ENCODE results near the gene LLGL1.
"Not testable (repeated sequence)": the region's sequence is repeated elsewhere in the genome, so short reads cannot be mapped to it uniquely, and the experiment has no call there.

The LLGL1 gene

DNA sequence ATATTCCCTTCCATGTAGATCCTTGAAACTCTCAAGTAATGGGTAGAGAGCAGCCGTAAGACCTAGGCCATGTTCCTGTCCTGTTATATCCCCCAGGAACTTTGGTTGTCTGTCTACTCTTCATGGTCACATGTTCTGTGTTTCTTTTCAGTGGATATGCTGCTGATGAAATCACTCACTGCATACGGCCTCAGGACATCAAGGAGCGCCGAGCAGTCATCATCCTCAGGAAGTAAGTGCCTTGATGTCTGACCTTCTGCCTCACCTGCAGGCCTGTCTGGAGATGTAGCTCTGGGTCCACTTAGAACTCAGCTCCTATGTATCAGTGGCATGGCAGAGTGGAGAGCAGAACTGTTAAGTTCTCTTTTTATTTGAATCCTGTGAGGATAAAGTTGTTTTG is 30.6 kb upstream of the LLGL1 start:
- DNase-seq: no peak

DNA sequence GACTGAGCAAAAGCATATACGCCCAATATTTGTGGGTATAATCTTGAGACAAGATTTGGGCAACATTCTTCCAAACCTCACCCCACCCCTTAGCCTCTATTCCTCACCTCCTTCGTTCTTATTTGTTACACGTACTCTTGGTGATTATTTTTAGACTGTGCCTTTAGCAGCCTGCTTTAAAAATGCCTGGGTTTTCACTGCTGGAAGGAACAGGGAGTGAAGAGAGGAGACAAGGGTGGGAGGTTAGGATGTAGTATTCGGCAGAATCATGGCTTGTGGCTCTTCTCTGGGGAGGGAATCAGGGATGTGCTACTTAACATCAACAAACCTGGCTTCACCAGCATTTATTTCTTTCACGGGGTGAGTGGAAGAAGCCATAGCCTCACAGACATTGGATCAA is 30.2 kb upstream of the LLGL1 start:
- DNase-seq: no peak

DNA sequence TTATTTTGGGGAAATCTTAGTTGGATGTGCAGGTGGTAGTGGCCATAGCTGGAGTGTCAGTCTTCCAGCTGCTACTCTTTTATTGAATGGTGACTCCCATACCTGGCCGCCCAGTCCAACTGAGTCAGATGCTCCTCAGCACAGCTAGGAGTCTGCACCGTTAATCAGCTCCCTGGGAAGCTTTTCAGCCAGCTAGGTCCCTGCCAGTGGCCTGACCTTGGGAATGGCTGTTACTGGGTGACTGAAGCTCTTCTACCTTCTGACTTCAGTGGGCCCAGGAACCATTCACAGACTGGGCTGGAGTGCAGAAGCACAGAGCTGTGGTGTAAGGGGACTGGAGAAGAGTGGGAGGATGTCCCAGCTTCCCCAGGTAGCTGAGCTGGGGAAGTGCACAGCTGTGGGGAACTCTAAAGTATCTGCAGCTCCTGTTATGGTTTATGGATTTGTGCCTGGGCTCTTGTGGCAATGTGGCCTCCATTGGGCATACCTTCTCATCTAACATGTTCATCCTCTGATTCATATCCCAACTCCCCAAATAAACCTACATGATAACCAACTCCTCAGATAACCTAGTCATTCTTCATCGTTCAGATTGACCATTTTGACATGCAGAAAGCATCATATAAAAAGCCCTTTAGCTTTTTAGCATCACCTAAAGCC is 27.8 kb upstream of the LLGL1 start:
- no peak for DNase-seq

DNA sequence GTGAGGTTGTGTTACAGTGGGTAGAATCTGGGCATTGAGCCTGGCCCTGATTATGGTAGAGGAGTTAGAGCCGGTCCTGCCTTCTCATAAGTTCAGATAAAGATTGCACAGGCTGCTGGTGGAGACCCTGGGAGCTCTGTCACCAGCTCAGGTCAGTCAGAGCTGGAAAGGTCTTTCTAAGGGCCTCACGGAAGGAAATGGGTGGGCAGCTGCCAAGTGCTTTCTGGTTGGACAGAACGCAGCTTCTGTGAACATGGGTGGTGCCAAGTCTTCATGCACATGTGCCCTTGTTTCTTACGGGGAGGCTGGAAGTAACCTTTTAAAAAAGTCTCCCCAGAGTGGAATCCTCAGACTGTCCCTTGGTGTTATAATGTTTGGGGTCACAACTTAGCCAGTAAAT is 26.9 kb upstream of the LLGL1 start:
- DNase-seq: no peak

DNA sequence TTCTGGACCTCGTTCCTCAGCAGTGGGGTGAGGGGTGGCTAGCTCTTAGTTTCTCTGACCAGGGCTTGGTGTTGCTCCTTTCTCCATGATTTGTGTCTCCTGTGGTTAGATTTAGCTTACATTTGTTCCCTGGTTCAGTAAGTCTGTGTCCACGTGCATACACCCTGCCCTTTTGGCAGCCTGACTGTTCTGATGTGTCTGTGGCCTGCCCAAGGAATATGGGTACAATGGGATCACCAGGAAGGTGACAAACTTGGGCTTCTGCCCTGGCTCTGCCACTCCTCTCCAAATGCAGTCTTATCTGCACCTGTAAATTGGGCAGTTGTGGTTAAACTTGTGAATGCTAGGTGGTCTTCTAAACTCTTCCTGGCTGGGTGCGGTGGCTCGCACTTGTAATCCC is 24.3 kb upstream of the LLGL1 start:
- DNase-seq: no peak

DNA sequence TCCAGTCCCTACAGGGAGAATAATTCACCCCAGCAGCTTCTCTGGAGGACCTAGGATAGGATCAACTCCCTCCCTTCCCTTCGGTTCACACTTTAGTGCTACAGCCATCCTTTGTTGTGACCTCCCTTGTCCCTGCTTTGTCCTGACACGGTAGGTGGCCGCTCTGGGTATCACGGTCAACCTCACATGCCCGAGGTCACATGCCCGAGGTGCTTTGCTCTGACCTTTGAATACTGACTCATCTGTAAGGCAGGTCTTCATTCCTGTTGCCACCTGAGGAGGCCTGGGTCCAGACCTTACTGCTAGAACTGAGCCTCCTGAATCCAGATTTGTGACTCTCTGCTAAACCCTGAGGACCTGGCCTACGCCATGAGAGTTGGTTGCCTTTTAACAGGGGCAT is 22.1 kb upstream of the LLGL1 start:
- DNase-seq: no peak

DNA sequence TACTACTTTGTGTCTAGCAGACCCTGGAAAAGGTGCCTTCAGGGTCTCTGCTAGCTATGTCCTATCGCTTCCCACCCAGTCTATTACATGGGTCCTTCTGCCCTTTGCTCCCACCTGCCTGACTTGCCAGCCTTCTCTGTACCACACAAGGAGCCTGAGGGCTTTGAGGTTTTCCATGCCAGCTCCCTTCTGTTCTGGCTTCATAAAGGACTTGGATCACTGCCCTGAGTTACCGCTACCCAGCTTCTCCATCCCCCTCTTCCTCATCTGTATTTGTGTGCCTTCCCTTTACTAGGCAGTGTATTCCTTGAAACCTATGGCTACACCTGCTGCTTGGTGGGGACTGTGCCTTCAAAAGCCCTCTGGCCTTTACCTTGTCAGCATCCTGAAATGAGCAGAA is 19.6 kb upstream of the LLGL1 start:
- DNase-seq: no peak

DNA sequence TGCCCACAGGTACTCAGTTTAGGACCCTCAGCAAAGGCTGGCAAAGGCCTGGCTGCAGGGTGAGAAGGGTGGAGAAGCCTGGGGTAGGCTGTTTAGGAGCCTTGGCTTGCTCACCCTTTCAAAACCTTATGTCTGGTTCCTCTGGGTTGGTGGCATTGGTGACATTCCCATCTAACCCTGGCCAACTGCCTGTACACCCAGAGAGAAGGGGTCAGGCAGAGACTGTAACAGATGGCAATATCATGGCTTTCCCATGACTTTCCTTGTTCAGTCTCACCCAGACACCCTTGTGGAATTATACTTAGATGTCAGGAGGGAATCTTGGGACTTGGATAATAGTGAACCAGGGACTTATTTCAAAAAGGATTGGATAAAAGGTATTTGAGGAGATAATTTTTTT is 18.5 kb upstream of the LLGL1 start:
- no peak for DNase-seq

DNA sequence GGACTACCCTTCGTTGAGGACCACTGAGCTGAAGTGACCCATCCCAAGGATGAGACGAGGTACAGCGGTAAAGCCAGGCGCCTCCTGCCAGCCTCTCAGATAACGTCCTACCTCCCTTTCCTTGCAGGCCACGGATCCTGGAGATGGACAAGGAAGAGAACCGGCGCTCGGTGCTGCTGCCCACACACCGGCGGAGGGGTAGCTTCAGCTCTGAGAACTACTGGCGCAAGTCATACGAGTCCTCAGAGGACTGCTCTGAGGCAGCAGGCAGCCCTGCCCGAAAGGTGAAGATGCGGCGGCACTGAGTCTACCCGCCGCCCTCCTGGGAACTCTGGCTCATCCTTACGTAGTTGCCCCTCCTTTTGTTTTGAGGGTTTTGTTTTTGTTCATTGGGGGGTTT is 17.3 kb upstream of the LLGL1 start:
- no peak for DNase-seq

DNA sequence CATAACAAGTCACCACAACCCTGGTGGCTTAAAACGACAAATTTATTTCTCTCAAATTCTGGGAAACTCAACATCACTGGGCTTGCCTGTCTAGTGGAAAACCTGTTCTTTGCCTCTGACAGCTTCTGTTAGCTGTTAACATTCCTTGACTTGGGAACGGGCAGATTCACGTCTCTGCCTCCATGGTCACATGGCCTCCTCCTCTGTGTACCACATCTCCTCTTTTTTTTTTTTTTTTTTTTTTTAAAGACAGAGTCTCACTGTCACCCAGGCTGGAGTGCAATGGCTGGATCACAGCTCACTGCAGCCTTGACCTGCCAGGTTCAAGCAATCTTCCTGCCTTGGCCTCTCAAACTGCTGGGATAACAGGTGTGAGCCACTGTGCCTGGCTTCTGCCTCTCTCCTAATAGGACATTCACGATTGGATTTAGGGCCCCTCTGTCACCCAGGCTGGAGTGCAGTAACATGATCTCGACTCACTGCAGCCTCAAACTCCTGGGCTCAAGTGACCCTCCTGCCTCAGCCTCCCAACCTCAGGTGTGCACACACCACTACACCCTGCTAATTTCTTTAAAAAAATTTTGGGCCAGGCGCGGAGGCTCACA is 11.7 kb upstream of the LLGL1 start:
- no peak for DNase-seq

DNA sequence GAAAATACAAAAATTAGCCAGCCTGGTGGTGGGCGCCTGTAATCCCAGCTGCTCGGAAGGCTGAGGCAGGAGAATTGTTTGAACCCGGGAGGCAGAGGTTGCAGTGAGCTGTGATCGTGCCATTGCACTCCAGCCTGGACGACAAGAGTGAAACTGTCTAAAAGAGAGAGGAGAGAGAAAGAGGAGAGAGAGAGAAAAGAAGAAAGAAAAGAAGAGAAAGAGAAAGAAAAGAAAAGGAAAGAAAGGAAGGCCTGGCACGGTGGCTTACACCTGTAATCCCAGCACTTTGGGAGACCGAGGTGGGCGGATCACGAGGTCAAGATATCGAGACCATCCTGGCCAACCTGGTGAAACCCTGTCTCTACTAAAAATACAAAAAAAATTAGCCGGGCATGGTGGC is 8.5 kb upstream of the LLGL1 start:
- not testable (repeated sequence) for DNase-seq

DNA sequence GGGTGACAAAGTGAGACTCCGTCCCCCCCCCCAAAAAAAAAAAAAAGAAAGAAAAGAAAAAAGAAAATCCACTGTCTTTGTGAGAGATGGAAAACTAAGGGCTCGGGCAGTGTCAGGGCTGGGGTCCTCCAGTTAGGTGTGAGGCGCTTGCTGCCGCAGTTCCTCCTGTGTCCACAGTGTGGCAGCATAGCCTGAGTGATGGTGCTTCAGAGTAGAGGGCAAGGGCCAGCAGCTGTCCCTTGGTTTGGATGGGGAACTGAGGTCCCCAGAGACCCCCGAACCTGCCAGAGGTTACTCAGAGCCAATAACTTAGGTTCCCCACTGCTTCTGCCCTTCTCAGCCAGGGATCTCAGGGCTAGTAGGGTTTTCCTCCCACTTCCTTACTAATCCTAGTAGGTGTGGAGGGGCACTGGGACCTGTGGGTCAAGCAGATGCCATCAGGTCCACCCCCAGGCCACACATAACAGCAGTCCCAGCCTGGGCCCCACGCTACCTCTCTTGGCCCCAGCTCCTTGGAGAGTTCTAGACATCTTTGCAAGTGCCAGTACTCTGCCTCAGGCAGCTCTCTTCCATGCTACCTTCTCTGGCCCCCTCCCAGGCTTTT is 7.9 kb upstream of the LLGL1 start:
- DNase-seq: peak; percentile 69 to 79

DNA sequence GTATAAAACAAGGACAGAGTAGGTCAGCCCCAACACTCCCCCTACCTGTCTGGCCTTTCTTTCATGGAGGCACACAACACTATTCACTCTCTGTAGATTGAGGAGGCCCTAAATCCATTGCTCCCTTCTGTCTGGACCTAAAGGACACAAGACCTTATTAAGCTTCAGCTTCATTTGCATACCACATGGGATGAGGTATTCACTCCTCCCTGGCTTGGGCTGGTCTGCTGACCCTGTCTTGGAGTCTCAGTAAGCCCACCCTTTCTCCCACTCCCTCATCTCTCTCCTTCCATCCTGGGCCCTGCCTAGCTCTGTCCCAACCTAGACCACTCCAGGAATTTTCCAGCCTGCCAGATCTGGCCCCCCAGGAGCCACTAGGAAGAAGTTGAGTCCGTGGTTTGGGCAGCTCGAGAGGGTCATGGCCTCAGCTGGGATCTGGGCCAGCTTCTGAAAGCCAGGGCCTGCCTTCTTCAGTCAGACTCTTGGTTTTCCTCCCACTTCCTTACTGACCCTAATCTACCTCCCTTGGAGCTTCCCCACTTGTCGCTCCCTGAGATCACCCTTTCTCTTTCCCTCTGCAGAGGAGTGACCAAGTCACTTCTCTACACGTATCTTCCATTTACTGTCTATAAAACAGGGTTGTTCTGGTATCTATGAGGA is 6.5 kb upstream of the LLGL1 start:
- no peak for DNase-seq

DNA sequence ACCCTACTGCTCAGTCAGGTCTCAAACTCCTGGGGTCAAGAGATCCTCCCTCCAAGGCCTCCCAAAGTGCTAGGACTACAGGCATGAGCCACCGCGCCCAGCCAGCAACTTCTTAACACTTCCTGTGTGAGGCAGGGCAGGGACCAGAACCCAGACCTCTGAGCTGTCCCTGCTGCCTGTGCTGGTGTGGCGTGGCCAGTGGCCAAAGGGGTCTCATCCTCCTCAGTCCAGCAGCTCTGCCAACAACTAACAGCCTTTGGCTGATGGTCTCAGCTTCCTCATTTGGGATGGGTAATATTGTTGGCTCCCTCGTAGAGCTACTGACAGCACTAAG is 1.4 kb upstream of the LLGL1 start:
- DNase-seq: no peak

DNA sequence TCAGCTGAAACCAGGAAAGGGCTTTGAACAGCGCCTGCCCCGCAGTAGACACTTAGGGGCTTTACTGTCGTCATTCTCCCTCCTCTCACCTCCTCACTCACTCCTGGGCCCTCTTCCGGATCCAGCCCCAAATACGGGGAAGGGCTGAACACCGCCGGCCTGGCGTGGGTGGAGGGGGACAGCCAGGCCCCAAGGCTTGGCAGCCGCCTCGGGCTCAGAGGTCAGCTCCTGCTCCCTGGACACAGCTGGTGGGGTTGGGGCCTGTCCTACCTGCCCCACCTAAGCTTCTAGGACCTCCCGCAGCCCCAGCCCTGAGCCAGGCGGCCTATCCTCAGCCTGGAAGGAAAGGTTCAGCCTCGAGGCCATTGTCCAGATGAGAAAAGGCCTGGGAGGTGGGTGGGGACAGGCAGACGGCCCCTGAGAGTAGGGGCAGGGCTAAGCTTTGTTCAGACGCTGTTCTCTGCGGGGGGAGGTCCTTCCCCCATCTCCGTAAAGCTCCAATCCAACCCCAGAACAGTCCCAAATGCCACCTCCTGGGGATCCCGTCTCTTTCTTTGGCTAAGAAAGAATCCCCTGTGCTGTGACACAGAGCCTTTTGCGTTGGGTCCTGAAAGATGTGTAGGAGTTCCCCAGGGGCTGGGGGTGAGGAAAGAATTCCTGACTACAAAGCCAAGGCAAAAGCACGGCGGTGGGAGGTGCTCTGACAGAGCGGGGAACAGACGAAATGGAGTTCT is 881 bp upstream of the LLGL1 start:
- DNase-seq: no peak

DNA sequence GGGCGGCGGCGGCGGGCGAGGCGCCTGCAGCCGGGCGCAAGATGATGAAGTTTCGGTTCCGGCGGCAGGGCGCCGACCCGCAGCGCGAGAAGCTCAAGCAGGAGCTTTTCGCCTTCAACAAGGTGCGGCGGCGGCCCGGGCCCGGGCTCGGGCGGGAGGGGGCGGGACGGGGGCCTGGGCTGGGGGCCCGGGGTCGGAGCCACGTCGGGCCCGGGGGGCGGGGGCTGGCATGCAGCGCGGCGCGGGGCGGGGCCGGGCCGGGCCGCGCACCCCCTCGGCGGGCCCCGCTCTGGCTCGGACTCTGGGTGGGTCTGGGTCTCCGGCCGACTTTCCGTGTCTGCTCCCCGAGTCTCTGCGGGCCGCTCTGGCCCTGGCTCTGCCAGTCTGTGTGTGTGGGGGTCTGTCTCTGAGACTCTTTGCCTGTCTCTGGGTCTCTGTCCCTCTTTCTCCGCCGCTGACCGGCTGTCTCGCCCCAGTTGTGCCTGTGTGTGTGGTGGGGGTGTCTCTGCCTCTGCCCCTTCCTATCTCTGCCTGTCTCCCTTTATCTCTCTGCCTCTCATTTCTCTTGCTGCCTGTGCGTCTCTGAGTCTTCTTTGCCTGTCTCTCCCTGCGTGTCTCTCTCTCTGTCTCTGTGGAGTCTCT is 328 bp downstream of the LLGL1 start:
- no peak for DNase-seq

DNA sequence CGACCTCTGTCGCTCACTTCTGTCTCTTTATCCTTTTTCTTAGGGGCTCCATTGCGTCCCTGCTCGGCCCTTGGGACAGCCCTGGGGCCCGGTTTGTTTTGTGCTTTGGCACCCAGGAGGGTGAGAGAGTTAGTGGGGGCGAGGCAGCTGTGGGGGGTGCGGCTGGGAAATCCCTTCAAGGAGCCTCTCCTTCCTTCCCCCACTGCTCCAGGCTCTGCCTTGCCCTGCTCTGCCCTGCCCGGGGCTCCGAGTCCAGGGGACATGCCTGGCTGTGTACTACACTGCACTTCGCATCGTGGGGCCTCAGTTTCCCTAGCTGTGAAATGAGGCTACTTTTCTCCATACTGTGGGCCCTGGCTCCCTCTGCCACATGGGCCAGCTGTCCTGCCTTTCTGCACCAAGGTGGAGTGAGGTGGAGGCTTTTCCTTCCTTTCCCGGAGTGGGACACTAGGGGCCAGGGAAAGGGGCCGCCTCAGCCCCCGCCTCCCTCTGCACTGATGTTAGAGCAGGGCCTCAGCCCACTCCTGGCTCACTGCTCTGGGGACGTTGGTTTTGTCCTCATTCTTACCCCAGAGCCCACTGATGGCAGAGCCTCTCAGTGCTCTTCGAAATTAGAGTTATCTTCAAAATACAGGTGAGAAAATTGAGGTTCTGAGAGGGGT is 980 bp downstream of the LLGL1 start:
- no peak for DNase-seq

DNA sequence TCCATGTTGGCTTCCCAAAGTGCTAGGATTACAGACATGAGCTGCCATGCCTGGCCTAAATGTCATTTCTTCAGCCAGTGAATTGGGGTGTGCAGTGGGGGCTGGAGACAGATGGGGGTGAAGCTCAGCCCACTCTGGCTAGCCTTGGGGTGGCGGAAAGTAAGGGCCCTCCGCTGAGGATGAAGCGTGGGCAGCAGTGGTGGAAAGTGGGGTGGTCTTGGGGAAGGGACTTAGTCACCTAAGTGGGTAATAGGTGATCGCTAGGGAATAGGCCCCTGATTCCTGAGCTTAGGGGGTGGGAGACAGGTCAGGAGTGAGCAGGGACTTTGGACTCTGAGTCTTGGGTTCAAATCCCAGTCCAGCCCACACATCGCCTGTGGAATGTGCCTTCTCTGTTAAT is 2.2 kb downstream of the LLGL1 start:
- no peak for DNase-seq

DNA sequence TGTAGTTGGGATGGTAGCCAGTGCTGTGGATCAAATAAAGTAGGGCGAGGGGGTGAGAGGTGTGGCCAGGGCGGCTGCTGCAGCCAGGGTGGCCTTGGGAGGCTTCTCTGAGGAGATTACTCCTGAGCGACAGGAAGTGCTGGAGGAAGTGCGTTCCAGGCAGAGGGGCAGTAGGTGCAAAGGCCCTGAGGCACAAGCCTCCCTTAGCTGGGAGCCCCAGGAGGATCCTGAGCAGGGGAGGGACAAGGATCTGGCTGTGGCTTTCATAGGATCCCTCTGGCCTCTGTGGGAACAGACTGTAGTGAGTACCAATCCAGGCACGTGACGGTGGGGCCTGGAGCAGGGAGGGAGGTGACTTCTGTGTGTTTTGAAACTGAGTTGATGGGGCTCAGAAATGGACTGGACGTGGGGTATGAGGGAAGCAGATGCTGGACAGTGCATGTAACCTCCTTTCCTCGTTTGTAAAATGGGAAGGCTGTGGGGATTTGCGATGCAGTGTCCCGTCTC is 2.8 kb downstream of the LLGL1 start:
- no peak for DNase-seq

DNA sequence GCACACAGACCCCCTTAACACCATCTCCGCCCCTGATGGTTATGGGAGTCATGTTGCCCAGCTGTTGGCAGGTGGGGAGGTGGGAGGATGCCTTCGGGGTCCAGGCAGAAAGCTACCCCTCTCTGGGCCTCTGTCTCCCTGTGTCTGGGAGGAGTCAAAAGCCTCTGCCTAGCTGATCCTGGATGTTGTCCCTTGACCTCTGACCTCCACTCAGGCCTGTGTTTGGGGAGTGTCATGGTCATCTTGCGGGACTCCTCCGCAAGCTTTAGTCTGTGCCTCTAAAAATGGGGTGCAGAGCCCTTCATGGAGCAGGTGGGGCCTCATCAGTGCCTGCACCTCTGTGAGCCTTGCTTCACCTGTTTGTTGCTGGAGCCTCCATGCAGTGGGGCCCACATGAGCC is 3.8 kb downstream of the LLGL1 start:
- no peak for DNase-seq

DNA sequence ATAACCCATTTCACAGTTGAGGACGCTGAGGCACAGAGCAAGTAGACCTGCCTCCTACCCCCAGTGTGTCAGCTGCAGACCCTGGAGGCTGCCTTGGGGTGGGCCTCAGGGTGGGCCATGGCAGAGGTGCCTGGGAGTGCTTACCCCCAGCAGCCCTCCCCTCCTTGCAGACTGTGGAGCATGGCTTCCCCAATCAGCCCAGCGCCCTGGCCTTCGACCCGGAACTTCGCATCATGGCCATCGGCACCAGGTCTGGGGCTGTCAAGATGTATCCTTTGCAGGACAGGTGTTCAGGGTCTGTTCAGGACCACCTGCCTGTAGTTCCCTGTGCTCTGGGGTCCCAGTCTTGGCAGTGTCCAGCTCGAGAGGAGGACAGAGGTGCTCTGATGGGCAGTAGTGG is 4.3 kb downstream of the LLGL1 start:
- no peak for DNase-seq

Measured in CD4-positive, alpha-beta T cell treated with Interferon alpha-2 for 1 hour (primary cell).